Measurements from ENCODE around the gene RNF144B.

RNF144B gene

DNA sequence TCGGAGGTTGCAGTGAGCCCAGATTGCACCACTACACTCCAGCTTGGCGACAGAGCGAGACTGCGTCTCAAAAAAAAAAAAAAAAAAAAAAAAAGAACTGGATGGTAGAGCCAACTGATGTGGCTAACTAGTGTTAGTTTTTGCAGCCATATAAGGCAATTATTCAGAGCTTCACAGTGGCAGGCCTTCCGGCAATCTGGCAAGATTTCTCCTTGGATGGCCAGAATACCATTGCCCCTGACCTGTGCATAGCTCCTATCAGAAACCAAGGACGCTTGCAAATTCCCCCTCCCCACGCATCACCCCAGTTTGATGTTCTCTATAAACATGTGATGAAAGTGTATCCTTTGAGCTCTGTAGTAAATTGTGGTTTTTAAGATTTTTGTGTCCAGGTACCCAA lies 127.0 kb downstream of the RNF144B start:
- Mint-ChIP-seq H3K4me3 (no peak overlapping the region), H3K9me3 (no peaks in the 10 kb centered on the region), H3K4me1 (no peaks in the 10 kb centered on the region), H3K27me3 (no peaks in the 10 kb centered on the region), H3K27ac (no peak overlapping the region), H3K36me3 (no peaks in the 10 kb centered on the region)
- no peak for DNase-seq (ENCODE audit: low spot score in 2 of 2)
- no peak for ATAC-seq (ENCODE audit: low read depth)

DNA sequence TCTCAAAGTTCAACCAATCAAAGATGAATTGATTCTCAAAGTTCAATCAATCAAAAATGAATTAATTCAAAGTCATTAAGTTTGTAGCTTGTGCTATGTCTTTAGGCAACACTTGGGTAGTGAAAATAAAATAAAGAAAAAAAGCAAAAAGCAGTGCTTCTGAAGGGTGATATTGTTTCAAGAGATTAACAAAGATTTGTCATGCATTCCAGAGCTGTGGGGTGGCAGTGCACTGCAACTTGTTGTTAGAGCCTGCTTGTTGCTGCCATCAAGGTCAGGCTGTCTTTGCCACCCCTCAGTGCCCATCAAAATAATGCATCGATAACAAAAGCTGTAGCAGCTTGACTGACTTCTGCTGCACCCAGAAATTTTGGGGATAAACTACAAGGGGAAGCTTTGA lies 128.6 kb downstream of the RNF144B start:
- DNase-seq (ENCODE audit: low spot score in 2 of 2) (no peak), ATAC-seq (ENCODE audit: low read depth) (no peak)
- Mint-ChIP-seq H3K4me1 (no peaks in the 10 kb centered on the region), H3K36me3 (no peaks in the 10 kb centered on the region), H3K9me3 (no peaks in the 10 kb centered on the region), H3K4me3 (no peak overlapping the region), H3K27ac (no peak overlapping the region), H3K27me3 (no peaks in the 10 kb centered on the region)
